A673 (cell line): ENCODE measurements around the gene MYO18A. TPM values are rescaled to one million over a fixed set of nuclear protein-coding genes. Genes with fewer than 3 reads are reported as not detected.
A peak's percentile ranks its signal among the peaks of the same experiment; 100 is the strongest.

Source experiments
- BruUV-seq: library from RNA; stranded (reverse); fragments of 400-500 nt; replicated peaks from 2 replicates; lab custom pipeline; 2021; lab: Mats Ljungman, UMichigan
- CTCF ChIA-PET: fragments of 300-600 bp; sonication (Branson Sonifier 250); formaldehyde crosslinking; loops from one replicate; lab custom pipeline; 2022; ENCODE audit warnings: antibody characterized with exemption; lab: Charles Lee
- POLR2A ChIA-PET: fragments of 300-600 bp; sonication (Branson Sonifier 250); formaldehyde crosslinking; loops from one replicate; lab custom pipeline; 2022; ENCODE audit warnings: antibody characterized with exemption; ENCODE audit not compliant: low non-redundant PET; lab: Charles Lee
- DNase-seq: peaks from one replicate; pipeline ENCODE4 v3.0.0-alpha.2; 2015; ENCODE audit warnings: low spot score
- H3K27ac ChIP-seq: fragments of 200-600 bp; sonication (generic); 2 replicates; pipeline ENCODE4 v1.5.1; 2016; ENCODE audit warnings: mixed run types, low read depth, mild to moderate bottlenecking, mixed read lengths, antibody characterized with exemption, low read length; ENCODE audit not compliant: poor library complexity, severe bottlenecking
- H3K27me3 ChIP-seq: fragments of 200-600 bp; sonication (generic); replicated peaks from 2 replicates; pipeline ENCODE4 v1.6.1; 2017; ENCODE audit warnings: mixed run types, low read depth, mild to moderate bottlenecking, mixed read lengths, antibody characterized with exemption, low read length; ENCODE audit not compliant: insufficient read depth, poor library complexity
- H3K36me3 ChIP-seq: fragments of 200-600 bp; sonication (generic); 2 replicates; pipeline ENCODE4 v1.6.1; 2016; ENCODE audit warnings: mixed run types, mild to moderate bottlenecking, mixed read lengths, antibody characterized with exemption, low read length; ENCODE audit not compliant: insufficient read depth, poor library complexity, severe bottlenecking
- H3K4me1 ChIP-seq: fragments of 200-600 bp; sonication (generic); 2 replicates; pipeline ENCODE4 v1.6.1; 2017; ENCODE audit warnings: mixed run types, mild to moderate bottlenecking, mixed read lengths, antibody characterized with exemption, low read length; ENCODE audit not compliant: insufficient read depth, poor library complexity, severe bottlenecking
- H3K4me3 ChIP-seq: fragments of 200-600 bp; sonication (generic); 2 replicates; pipeline ENCODE4 v1.5.1; 2016; ENCODE audit warnings: low read depth, mixed run types, mild to moderate bottlenecking, mixed read lengths, low read length; ENCODE audit not compliant: poor library complexity, severe bottlenecking
- H3K9me3 ChIP-seq: fragments of 200-600 bp; sonication (generic); 2 replicates; pipeline ENCODE4 v1.6.1; 2016; ENCODE audit warnings: mixed run types, low read depth, mild to moderate bottlenecking, mixed read lengths, antibody characterized with exemption, low read length; ENCODE audit not compliant: poor library complexity, severe bottlenecking
- CTCF ChIP-seq: fragments of 300-800, 200-600 bp; sonication (generic); conservative IDR thresholded peaks from 2 replicates; pipeline ENCODE4 v1.5.1; 2017; ENCODE audit warnings: low read depth, mild to moderate bottlenecking, antibody characterized with exemption, low read length, moderate library complexity, mixed read lengths
- EZH2 ChIP-seq: fragments of 200-600 bp; sonication (generic); IDR thresholded peaks from 2 replicates; pipeline ENCODE4 v1.6.1; 2017; ENCODE audit warnings: borderline replicate concordance, low read depth, mild to moderate bottlenecking, mixed read lengths, antibody characterized with exemption, low read length; ENCODE audit not compliant: poor library complexity, severe bottlenecking
- intact Hi-C: fragments of 100-400 bp; cut with micrococcal nuclease; formaldehyde crosslinking; loops from one replicate; pipeline ENCODE4 v1.10.0; 2022; ENCODE audit not compliant: unreplicated experiment
- total RNA-seq: library from RNA; stranded (reverse); gene quantifications from 2 replicates; pipeline ENCODE4 v1.2.3, GENCODE V29; 2021

Gene MYO18A
- total RNA-seq, 1 experiment from 2014 or later, result 26.6 TPM

- Histone ChIP-seq H3K4me3 (no peak overlapping the region), H3K27ac (peak overlapping the region; percentile 49), H3K36me3 (no peaks in the 10 kb centered on the region), H3K27me3 (no peaks in the 10 kb centered on the region), H3K4me1 (peaks cover 21% of the 10 kb centered on the region), H3K9me3 (no peaks in the 10 kb centered on the region)
- intact Hi-C loops, result no loop called here
- TF ChIP-seq CTCF (no peak), EZH2 (no peak)
- no peak for DNase-seq
- CTCF ChIA-PET, result interaction anchor here (1.0 to 1.7 kb wide), 2 partner anchors 14 to 46 kb away, joined by 4 to 6 read pairs; partner anchors contain the start of gene MYO18A
- POLR2A ChIA-PET, result no interaction called here
- BruUV-seq, result no TSS peak
Measured at GRCh38 chr17:29194669-29195068, 14.5 kb upstream of the MYO18A start.

GRCh38 chr17:29193146-29193545 is 12.9 kb upstream of the MYO18A start:
- TF ChIP-seq CTCF (no peak), EZH2 (no peak)
- intact Hi-C loops, result no loop called here
- no peak for DNase-seq
- H3K9me3 ChIP-seq, result no peaks in the 10 kb centered on the region
- no peak overlapping the region for H3K4me3 ChIP-seq
- peaks cover 21% of the 10 kb centered on the region for H3K4me1 ChIP-seq
- H3K36me3 ChIP-seq, result no peaks in the 10 kb centered on the region
- CTCF ChIA-PET, result interaction anchor here (0.6 kb wide), 2 partner anchors 15 to 153 kb away, joined by 6 to 9 read pairs; no protein-coding TSS in a partner anchor
- BruUV-seq, result no TSS peak
- H3K27ac ChIP-seq, result no peak overlapping the region
- no peaks in the 10 kb centered on the region for H3K27me3 ChIP-seq
- POLR2A ChIA-PET, result no interaction called here

GRCh38 chr17:29190592-29191207 is 10.5 kb upstream of the MYO18A start:
- Histone ChIP-seq H3K27me3 (no peaks in the 10 kb centered on the region), H3K9me3 (no peaks in the 10 kb centered on the region), H3K4me3 (no peak overlapping the region), H3K27ac (no peak overlapping the region), H3K36me3 (no peaks in the 10 kb centered on the region), H3K4me1 (peaks cover 12% of the 10 kb centered on the region)
- ChIA-PET CTCF (no interaction called here), POLR2A (interaction anchor here (0.6 kb wide), 1 partner anchor 1115 kb away, joined by 3 read pairs; no protein-coding TSS in a partner anchor)
- no peak for TF ChIP-seq CTCF
- TF ChIP-seq EZH2, result no peak
- no TSS peak for BruUV-seq
- intact Hi-C loops, result no loop called here
- no peak for DNase-seq
